ENCODE measurements around the gene USP12.

USP12 gene

GRCh38 chr13:27043013-27043412, 128.6 kb downstream of the USP12 start:
- Histone ChIP-seq H3K36me3 (ENCODE audit: control insufficient read depth in 1 of 2, insufficient read depth in 2 of 2, low read length in 2 of 2) (no peaks in the 10 kb centered on the region), H3K4me1 (ENCODE audit: control insufficient read depth in 1 of 2, insufficient read depth in 2 of 2, low read length in 2 of 2) (no peaks in the 10 kb centered on the region), H3K9me3 (ENCODE audit: control insufficient read depth in 1 of 2, low read length in 2 of 2) (no peaks in the 10 kb centered on the region), H3K4me3 (ENCODE audit: low read depth in 1 of 2, low read length in 2 of 2) (no peak overlapping the region), H3K27me3 (ENCODE audit: low read depth, low read length) (no peaks in the 10 kb centered on the region), H3K27ac (ENCODE audit: low read length) (no peak overlapping the region)

- no peak overlapping the region for H3K4me3 ChIP-seq (ENCODE audit: low read depth in 1 of 2, low read length in 2 of 2)
- H3K27ac ChIP-seq (ENCODE audit: low read length): no peak overlapping the region
- no peaks in the 10 kb centered on the region for H3K27me3 ChIP-seq (ENCODE audit: low read depth, low read length)
Measured at GRCh38 chr13:27041341-27041740, 130.3 kb downstream of the USP12 start.

GRCh38 chr13:27040826-27041108, 130.8 kb downstream of the USP12 start:
- H3K9me3 ChIP-seq (ENCODE audit: control insufficient read depth in 1 of 2, low read length in 2 of 2): no peaks in the 10 kb centered on the region
- no peaks in the 10 kb centered on the region for H3K36me3 ChIP-seq (ENCODE audit: control insufficient read depth in 1 of 2, insufficient read depth in 2 of 2, low read length in 2 of 2)
- peaks cover 11 to 12% of the 10 kb centered on the region in 2 donors for H3K4me1 ChIP-seq (ENCODE audit: control insufficient read depth in 1 of 2, insufficient read depth in 2 of 2, low read length in 2 of 2)
- peak overlapping the region in 1 of 2 donors; percentile 22 for H3K4me3 ChIP-seq (ENCODE audit: low read depth in 1 of 2, low read length in 2 of 2)
- peak overlapping the region; percentile 7 for H3K27ac ChIP-seq (ENCODE audit: low read length)
- H3K27me3 ChIP-seq (ENCODE audit: low read depth, low read length): no peaks in the 10 kb centered on the region

More at GRCh38 chr13:27041341-27041740, 130.3 kb downstream of the USP12 start:
- Histone ChIP-seq H3K4me1 (ENCODE audit: control insufficient read depth in 1 of 2, insufficient read depth in 2 of 2, low read length in 2 of 2) (peaks cover 6 to 11% of the 10 kb centered on the region in 2 donors), H3K9me3 (ENCODE audit: control insufficient read depth in 1 of 2, low read length in 2 of 2) (no peaks in the 10 kb centered on the region), H3K36me3 (ENCODE audit: control insufficient read depth in 1 of 2, insufficient read depth in 2 of 2, low read length in 2 of 2) (no peaks in the 10 kb centered on the region)

GRCh38 chr13:27039171-27039701, 132.4 kb downstream of the USP12 start:
- Histone ChIP-seq H3K4me3 (ENCODE audit: low read depth in 1 of 2, low read length in 2 of 2) (no peak overlapping the region), H3K36me3 (ENCODE audit: control insufficient read depth in 1 of 2, insufficient read depth in 2 of 2, low read length in 2 of 2) (no peaks in the 10 kb centered on the region), H3K27ac (ENCODE audit: low read length) (peak overlapping the region; percentile 25), H3K9me3 (ENCODE audit: control insufficient read depth in 1 of 2, low read length in 2 of 2) (no peaks in the 10 kb centered on the region), H3K27me3 (ENCODE audit: low read depth, low read length) (no peaks in the 10 kb centered on the region), H3K4me1 (ENCODE audit: control insufficient read depth in 1 of 2, insufficient read depth in 2 of 2, low read length in 2 of 2) (peaks cover 11 to 14% of the 10 kb centered on the region in 2 donors)

- Histone ChIP-seq H3K4me1 (ENCODE audit: control insufficient read depth in 1 of 2, insufficient read depth in 2 of 2, low read length in 2 of 2) (peaks cover 11 to 14% of the 10 kb centered on the region in 2 donors), H3K27me3 (ENCODE audit: low read depth, low read length) (no peaks in the 10 kb centered on the region), H3K27ac (ENCODE audit: low read length) (no peak overlapping the region), H3K36me3 (ENCODE audit: control insufficient read depth in 1 of 2, insufficient read depth in 2 of 2, low read length in 2 of 2) (no peaks in the 10 kb centered on the region), H3K4me3 (ENCODE audit: low read depth in 1 of 2, low read length in 2 of 2) (no peak overlapping the region), H3K9me3 (ENCODE audit: control insufficient read depth in 1 of 2, low read length in 2 of 2) (no peaks in the 10 kb centered on the region)
Measured at GRCh38 chr13:27038323-27038722, 133.3 kb downstream of the USP12 start.

GRCh38 chr13:27037571-27037970, 134.0 kb downstream of the USP12 start:
- Histone ChIP-seq H3K4me3 (ENCODE audit: low read depth in 1 of 2, low read length in 2 of 2) (no peak overlapping the region), H3K4me1 (ENCODE audit: control insufficient read depth in 1 of 2, insufficient read depth in 2 of 2, low read length in 2 of 2) (peaks cover 11 to 14% of the 10 kb centered on the region in 2 donors), H3K36me3 (ENCODE audit: control insufficient read depth in 1 of 2, insufficient read depth in 2 of 2, low read length in 2 of 2) (no peaks in the 10 kb centered on the region), H3K9me3 (ENCODE audit: control insufficient read depth in 1 of 2, low read length in 2 of 2) (no peaks in the 10 kb centered on the region), H3K27me3 (ENCODE audit: low read depth, low read length) (no peaks in the 10 kb centered on the region), H3K27ac (ENCODE audit: low read length) (peak overlapping the region; percentile 31)

- no peak overlapping the region for H3K4me3 ChIP-seq (ENCODE audit: low read depth in 1 of 2, low read length in 2 of 2)
- H3K9me3 ChIP-seq (ENCODE audit: control insufficient read depth in 1 of 2, low read length in 2 of 2): no peaks in the 10 kb centered on the region
- H3K27me3 ChIP-seq (ENCODE audit: low read depth, low read length): no peaks in the 10 kb centered on the region
- H3K36me3 ChIP-seq (ENCODE audit: control insufficient read depth in 1 of 2, insufficient read depth in 2 of 2, low read length in 2 of 2): no peaks in the 10 kb centered on the region
- peaks cover 11 to 14% of the 10 kb centered on the region in 2 donors for H3K4me1 ChIP-seq (ENCODE audit: control insufficient read depth in 1 of 2, insufficient read depth in 2 of 2, low read length in 2 of 2)
- H3K27ac ChIP-seq (ENCODE audit: low read length): peak overlapping the region; percentile 31
Measured at GRCh38 chr13:27037171-27037570, 134.4 kb downstream of the USP12 start.

- Histone ChIP-seq H3K4me3 (ENCODE audit: low read depth in 1 of 2, low read length in 2 of 2) (no peak overlapping the region), H3K9me3 (ENCODE audit: control insufficient read depth in 1 of 2, low read length in 2 of 2) (no peaks in the 10 kb centered on the region), H3K27ac (ENCODE audit: low read length) (peak overlapping the region; percentile 31), H3K36me3 (ENCODE audit: control insufficient read depth in 1 of 2, insufficient read depth in 2 of 2, low read length in 2 of 2) (no peaks in the 10 kb centered on the region), H3K4me1 (ENCODE audit: control insufficient read depth in 1 of 2, insufficient read depth in 2 of 2, low read length in 2 of 2) (peaks cover 11 to 14% of the 10 kb centered on the region in 2 donors), H3K27me3 (ENCODE audit: low read depth, low read length) (no peaks in the 10 kb centered on the region)
Measured at GRCh38 chr13:27036236-27036981, 135.2 kb downstream of the USP12 start.

GRCh38 chr13:27035892-27036235, 135.7 kb downstream of the USP12 start:
- no peaks in the 10 kb centered on the region for H3K27me3 ChIP-seq (ENCODE audit: low read depth, low read length)
- peaks cover 11 to 14% of the 10 kb centered on the region in 2 donors for H3K4me1 ChIP-seq (ENCODE audit: control insufficient read depth in 1 of 2, insufficient read depth in 2 of 2, low read length in 2 of 2)
- H3K27ac ChIP-seq (ENCODE audit: low read length): no peak overlapping the region
- H3K4me3 ChIP-seq (ENCODE audit: low read depth in 1 of 2, low read length in 2 of 2): no peak overlapping the region
- H3K36me3 ChIP-seq (ENCODE audit: control insufficient read depth in 1 of 2, insufficient read depth in 2 of 2, low read length in 2 of 2): no peaks in the 10 kb centered on the region
- no peaks in the 10 kb centered on the region for H3K9me3 ChIP-seq (ENCODE audit: control insufficient read depth in 1 of 2, low read length in 2 of 2)

- Histone ChIP-seq H3K4me1 (ENCODE audit: control insufficient read depth in 1 of 2, insufficient read depth in 2 of 2, low read length in 2 of 2) (peaks cover 11 to 14% of the 10 kb centered on the region in 2 donors), H3K36me3 (ENCODE audit: control insufficient read depth in 1 of 2, insufficient read depth in 2 of 2, low read length in 2 of 2) (no peaks in the 10 kb centered on the region), H3K27ac (ENCODE audit: low read length) (no peak overlapping the region), H3K9me3 (ENCODE audit: control insufficient read depth in 1 of 2, low read length in 2 of 2) (no peaks in the 10 kb centered on the region), H3K4me3 (ENCODE audit: low read depth in 1 of 2, low read length in 2 of 2) (peak overlapping the region in 1 of 2 donors; percentile 14), H3K27me3 (ENCODE audit: low read depth, low read length) (no peaks in the 10 kb centered on the region)
Measured at GRCh38 chr13:27034678-27035111, 136.9 kb downstream of the USP12 start.

GRCh38 chr13:27028683-27029480, 142.7 kb downstream of the USP12 start:
- no peaks in the 10 kb centered on the region for H3K9me3 ChIP-seq (ENCODE audit: control insufficient read depth in 1 of 2, low read length in 2 of 2)
- H3K4me1 ChIP-seq (ENCODE audit: control insufficient read depth in 1 of 2, insufficient read depth in 2 of 2, low read length in 2 of 2): no peaks in the 10 kb centered on the region
- no peaks in the 10 kb centered on the region for H3K27me3 ChIP-seq (ENCODE audit: low read depth, low read length)
- H3K4me3 ChIP-seq (ENCODE audit: low read depth in 1 of 2, low read length in 2 of 2): no peak overlapping the region
- no peaks in the 10 kb centered on the region for H3K36me3 ChIP-seq (ENCODE audit: control insufficient read depth in 1 of 2, insufficient read depth in 2 of 2, low read length in 2 of 2)
- H3K27ac ChIP-seq (ENCODE audit: low read length): no peak overlapping the region

Measured in muscle layer of duodenum (tissue), 2 donors.